ENCODE data around the gene SPACA6.

Gene SPACA6

DNA sequence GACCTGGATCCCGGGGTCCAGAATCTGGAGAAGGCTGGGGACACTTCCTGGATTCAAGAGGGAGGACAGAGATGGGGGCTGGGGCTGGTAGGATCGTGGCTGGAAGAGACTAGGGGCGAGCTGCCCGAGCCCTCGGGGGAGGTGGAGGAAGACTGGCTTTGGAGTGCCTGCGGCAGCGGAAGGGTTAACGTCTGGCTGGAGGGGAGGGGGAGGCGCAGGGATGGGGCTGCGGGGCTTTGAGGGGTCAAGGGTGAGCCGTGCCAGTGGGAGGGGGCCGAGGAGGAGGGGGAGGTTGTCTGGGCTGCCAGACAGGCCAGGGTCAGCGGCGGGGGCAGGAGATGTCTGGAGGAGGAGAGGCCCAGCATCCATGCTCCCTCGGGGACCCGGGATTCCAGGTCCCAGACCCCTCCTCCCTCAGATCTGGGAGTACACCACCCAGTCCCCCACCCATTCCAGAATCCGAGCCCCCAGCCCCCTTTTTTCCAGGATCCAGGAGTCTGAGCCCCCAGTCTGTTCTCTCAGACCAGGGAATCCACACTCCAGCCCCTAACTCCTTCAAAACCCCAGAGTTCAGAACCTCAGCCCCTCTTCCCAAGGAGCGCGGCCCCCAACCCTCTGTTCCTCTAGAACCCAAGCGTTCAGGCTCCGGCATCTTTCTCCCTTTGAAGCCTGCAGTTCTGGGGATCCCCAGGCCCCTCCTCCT, 3.2 kb upstream of the SPACA6 start:
- no peak for TF ChIP-seq ZFX (IDR thresholded peaks at IDR 0.05; ENCODE audit: borderline replicate concordance)
- TF ChIP-seq, protein P1, sequence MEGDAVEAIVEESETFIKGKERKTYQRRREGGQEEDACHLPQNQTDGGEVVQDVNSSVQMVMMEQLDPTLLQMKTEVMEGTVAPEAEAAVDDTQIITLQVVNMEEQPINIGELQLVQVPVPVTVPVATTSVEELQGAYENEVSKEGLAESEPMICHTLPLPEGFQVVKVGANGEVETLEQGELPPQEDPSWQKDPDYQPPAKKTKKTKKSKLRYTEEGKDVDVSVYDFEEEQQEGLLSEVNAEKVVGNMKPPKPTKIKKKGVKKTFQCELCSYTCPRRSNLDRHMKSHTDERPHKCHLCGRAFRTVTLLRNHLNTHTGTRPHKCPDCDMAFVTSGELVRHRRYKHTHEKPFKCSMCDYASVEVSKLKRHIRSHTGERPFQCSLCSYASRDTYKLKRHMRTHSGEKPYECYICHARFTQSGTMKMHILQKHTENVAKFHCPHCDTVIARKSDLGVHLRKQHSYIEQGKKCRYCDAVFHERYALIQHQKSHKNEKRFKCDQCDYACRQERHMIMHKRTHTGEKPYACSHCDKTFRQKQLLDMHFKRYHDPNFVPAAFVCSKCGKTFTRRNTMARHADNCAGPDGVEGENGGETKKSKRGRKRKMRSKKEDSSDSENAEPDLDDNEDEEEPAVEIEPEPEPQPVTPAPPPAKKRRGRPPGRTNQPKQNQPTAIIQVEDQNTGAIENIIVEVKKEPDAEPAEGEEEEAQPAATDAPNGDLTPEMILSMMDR (IDR thresholded peaks at IDR 0.05): no peak
- H3K27ac ChIP-seq: peak overlapping the region; percentile 79

DNA sequence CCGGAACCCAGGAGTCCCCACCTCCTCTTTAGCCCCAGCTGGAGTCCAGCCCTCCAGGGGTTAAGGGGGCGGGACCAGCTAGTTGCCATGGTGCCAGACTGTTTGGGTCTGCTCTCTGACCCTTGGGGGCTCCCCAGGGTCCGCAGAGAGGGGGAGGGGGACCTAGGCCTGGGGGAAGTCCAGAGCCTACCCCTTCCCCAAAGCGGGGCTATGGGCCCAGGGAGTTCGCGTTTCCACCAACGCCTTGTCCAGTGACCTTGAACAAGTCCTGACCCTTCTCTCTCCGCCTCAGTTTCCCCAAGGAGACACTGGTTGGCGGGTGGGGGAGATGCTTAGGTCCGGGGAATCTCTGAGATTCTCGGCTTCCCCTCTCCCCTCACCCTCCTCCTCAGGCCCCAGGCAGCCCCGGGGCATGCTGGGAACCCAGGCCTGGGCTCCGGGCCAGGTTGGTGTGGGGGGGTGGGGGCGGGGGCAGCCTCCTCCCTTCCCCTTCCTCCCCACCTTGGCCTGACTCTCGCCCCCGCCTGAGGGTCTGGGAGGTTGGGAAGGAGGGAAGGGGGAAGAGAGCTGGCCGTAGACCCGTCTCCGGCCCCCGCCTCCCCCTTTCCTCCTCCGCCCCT, 2.6 kb upstream of the SPACA6 start:
- TF ChIP-seq, protein P1 (IDR thresholded peaks at IDR 0.05): no peak
- TF ChIP-seq ZFX (IDR thresholded peaks at IDR 0.05; ENCODE audit: borderline replicate concordance): no peak
- H3K27ac ChIP-seq: peak overlapping the region; percentile 79

DNA sequence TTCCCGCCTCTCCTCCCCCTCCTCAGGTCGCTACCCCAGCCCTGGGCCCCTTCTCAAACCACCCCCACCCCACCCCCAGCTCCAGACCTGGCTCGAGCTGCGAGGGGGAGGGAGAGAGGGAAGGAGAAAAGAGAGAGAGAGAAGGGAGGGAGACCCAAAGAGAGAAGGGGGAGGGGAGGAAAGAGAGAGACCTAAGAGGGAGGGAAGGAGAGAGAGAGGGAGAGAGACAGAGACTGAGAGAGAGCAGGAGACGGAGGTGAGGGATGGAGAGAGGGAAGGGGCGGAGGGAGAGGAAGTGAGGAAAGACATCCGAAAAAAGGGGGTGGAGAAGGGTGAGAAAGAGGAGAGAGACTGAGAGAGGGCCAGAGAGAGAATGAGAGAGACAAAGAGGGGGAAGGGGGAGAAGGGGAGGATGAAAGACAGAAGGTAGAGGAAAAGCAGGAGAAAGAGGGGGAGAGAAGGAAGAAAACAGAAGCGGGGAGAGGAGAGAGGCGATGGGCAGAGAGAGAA, 2.0 kb upstream of the SPACA6 start:
- peak overlapping the region; percentile 79 for H3K27ac ChIP-seq
- TF ChIP-seq ZFX (IDR thresholded peaks at IDR 0.05; ENCODE audit: borderline replicate concordance): no peak
- TF ChIP-seq, protein P1 (IDR thresholded peaks at IDR 0.05): no peak

DNA sequence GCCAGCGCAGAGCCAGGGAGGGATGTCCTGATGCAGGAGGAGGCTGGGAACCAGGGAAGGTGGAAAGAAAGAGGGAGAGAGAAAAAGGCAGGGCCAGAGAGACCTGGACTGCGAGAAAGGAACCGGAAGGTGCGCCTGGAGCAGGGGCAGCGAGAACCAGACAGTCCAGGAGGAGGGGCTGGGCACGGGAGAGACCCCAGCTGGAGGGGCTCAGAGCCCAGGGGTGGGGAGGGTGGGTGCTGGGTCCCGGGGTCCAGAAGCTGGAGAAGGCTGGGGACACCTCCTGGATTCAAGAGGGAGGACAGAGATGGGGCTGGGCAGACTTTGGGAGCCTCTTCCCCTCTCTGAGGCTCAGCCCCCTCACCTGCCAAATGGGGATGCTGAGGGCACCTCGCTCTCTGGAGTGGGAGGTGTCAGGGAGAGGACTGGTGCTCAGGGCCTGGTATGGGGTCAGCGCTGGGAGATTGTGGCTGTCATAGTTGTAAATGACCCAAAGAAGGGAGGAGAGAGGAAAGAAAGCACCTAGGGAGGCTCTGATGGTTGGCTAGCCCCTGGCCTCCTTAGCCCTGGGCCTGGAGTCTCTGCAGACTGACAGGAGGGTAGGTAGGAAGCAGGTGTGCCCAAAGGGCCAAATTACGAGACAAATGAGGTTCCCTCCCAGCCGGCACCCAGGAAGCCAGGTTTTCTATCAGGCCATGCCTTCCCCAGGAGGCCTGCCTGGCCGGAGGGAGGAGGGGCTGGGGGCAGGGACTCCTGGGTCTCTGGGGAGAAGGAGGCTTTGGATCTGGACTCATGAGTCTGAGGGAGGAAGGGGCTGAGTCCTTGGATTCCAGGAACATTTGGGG, 1.3 kb upstream of the SPACA6 start:
- peak overlapping the region; percentile 79; the same call in 1 of the 2 replicates for H3K27ac ChIP-seq
- TF ChIP-seq, protein P1 (IDR thresholded peaks at IDR 0.05): no peak
- TF ChIP-seq ZFX (IDR thresholded peaks at IDR 0.05; ENCODE audit: borderline replicate concordance): no peak

DNA sequence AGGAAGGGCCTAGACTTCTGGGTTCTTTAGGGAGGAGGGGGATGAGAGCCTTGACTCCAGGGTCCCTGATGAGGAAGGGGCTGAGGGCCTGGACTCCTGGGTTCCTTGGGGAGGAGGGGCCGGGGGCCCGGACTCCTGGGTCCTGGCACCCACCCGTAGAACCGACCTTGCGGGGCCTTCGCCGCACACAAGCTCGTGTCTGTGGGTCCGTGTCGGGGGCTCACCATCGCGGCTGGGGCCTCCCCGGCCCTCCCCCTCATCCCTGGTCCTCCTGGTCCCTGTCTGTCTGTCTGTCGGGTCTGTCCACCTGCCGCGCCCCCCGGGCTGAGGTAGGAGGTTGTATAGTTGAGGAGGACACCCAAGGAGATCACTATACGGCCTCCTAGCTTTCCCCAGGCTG, 662 bp upstream of the SPACA6 start:
- H3K27ac ChIP-seq: no peak overlapping the region
- TF ChIP-seq, protein P1 (IDR thresholded peaks at IDR 0.05): no peak

DNA sequence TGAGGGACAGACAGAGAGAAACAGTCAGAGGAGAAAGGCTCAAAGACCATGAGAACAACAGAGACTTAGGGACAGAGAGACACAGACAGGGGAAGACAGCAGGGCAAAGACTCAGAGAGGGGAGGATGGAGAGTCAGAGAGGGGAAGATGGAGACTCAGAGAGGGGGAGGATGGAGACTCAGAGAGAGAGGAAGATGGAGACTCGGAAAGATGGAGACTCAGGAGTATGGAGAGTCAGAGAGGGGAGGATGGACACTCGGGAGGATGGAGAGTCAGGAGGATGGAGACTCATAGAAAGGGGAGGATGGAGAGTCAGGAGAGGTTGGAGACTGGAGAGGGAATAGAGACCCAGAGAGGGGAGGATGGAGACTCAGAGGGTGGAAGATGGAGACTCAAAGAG, 689 bp downstream of the SPACA6 start:
- TF ChIP-seq, protein P1 (IDR thresholded peaks at IDR 0.05): no peak
- H3K27ac ChIP-seq: no peak overlapping the region
